ENCODE data around the gene NPBWR2.
A peak's percentile ranks its signal among the peaks of the same experiment; 100 is the strongest.

NPBWR2 gene

DNA sequence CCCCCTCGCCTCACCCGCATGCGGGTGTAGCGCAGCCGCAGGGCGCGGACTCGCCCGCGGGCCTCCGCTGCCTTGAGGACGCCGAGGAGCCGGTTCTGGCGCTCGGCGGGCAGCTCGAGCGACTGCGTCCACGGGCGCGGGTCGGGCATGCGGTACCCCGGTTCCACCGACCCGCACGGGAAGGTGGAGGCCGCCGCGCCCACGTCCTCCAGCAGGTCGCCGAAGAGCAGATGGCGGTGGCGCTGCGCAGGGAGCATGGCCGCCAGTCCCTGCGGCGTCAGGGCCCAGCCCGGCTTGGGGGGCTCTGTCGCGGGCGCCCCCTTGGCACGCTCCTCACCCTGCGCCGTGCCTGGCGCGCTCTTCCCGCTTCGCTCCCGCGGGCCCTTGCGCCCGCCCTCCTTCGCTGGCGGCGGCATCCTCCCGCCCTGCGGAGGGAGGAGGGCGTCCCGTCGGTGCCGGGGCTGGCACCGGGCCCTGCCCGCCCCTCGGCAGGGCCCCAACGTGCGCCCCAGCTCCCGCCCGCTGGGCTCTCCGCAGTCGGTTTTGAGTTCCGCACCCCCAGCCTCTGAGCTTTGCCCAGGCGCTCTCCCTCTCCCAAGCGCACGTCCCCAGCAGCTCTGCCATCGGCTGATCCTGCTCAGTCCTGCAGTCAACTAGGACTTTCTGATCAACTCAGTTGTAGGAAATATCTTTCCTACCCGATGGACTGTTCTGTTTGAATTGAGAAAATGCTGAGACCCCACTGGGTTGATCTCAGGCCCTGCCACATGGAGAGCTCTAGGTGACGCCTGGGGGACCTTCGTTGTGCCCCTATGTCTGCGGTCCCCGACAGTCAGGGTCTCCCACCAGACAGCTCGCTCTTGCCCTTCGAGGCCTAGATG, 23.3 kb downstream of the NPBWR2 start, which contains the start of gene LKAAEAR1:
LKAAEAR1 (minus strand) TSS at position 595 of the 881 bp plus-strand sequence; CDS start at position 416, 179 bp downstream.
- DNase-seq (ENCODE audit: low read depth), result no peak

DNA sequence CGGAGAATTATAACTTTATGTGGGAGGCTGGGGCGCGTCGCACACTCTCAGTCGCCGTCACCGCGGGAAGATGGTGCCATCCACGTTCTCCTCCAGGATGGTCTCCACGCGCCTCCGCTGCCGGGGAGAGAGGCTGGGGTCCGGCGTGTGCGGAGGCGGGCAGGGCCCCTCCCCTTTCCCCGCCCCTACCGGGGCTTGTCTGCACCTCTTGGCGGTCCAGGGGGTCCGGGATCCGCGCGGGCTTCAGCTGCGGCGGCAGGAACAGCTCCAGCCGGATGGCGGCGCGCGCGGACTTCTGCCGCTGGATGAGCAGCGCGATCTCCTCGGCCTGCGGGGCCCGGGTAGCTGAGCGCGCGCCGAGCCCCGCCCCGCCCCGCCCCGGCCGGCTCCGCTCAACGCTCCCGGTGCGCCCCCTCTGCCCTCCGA, 24.0 kb downstream of the NPBWR2 start:
- peak; percentile 54 for DNase-seq (ENCODE audit: low read depth)

DNA sequence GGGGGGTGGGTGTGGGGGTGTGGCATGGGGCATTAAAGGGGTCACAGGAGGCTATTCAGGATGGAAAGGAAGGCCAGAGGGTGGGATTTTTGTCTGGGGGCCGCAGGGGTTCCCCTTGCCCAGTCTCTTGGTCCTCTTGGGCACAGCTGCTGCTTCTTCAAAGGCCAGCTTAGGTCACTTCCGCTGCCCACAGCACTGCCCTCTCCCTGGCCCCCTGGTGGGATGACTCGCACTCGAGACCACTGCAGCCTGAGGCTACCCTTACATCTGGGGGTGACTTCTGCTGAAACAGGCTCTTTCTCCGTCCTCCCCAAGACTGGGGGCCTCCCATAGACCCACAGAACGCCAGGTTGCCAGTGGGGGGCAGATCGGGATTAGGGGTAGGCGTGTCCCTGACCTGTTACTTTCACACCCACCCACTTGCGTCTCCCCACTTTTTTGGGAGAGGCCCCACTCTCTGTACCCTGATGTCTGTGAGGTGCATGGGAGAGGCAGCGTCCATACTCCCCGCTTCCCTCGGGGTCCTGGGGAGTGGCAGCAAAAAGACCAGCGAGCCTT, 24.5 kb downstream of the NPBWR2 start:
- no peak for DNase-seq (ENCODE audit: low read depth)

DNA sequence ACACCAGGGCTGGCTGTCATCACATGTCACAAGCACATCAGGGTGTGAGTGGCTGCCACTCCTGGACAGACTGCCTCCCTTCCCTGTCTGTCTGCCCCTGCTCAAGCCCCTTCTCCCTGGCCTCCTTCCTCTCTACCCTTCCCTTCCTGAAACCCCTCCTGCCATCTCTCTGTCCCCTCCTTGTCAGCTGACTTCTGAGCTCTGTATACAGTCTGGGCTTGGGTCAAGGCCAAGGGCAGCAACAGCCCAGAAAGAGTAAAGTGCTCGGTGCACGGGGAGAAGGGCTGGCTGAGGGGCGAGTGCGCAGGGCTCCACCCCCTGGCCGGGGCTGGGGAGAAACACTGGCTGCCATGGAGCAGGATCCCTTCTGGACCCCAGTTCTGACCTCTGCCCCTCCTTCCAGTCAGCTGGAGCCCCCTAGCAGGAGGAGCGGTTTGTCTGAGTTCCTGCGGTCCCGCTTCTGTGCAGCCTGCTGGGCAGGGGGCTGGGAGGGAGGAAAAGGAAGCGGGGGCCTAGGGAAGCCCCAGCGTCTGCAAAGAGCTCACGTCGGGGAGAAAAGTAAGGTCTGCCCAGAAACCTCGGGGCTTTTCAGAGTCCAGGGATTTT, 25.1 kb downstream of the NPBWR2 start:
- DNase-seq (ENCODE audit: low read depth), result no peak

DNA sequence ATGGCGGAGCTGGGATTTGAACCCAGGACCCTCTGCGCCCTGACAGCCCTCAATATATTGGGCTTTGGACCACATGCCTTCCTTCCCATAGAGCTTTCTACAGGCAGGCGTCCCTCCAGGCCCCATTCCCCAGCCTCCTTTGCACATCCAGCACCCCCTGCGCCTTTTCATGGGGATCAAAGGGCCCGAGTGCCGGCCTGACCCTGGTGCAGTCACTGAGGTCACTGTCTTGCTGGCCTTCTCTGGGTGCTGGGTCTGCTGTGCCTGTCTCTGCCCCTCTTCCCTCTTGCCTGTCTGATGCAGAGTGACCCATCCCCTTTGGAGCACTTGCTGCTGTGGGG, 25.8 kb downstream of the NPBWR2 start:
- DNase-seq (ENCODE audit: low read depth), result no peak

DNA sequence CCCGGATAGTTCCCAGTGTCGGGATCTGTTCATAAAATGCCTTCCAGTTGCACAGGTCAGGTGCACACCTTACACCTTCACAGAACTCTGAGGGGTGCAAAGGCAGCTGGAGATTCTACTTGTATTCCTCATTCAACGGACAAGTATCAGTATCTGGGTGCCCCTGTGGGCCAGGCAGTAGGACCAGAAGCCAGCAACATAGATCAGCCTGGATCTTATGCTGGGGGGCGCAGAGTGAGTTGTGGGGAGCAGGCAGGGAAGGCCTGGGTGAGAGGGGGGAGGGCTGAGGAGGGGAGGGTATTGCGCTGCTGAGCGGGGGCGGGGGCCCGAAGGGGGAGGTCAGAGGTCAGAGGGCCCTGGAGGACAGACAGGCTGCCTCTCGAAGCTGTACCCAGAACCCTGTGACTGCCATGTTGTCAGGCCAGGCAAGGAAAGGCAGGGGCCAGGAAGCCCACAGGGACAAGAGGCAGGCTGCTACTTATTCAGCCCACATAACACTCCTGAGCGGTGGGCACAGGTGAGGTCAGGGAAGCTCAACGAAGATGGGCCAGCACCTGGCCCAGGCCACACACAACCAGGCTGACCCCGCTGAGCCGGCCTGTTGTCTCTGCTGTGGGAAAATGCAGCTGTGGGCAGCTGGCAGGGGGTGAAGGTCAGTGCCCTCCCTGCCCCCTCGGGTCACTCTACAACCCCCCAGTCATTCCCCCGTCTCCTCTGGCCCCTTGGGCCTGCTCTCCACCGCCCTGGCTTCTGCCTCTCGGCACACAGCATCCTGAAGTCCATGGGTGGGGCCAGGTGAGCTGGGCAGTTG, 26.3 kb downstream of the NPBWR2 start:
- DNase-seq (ENCODE audit: low read depth), result no peak

DNA sequence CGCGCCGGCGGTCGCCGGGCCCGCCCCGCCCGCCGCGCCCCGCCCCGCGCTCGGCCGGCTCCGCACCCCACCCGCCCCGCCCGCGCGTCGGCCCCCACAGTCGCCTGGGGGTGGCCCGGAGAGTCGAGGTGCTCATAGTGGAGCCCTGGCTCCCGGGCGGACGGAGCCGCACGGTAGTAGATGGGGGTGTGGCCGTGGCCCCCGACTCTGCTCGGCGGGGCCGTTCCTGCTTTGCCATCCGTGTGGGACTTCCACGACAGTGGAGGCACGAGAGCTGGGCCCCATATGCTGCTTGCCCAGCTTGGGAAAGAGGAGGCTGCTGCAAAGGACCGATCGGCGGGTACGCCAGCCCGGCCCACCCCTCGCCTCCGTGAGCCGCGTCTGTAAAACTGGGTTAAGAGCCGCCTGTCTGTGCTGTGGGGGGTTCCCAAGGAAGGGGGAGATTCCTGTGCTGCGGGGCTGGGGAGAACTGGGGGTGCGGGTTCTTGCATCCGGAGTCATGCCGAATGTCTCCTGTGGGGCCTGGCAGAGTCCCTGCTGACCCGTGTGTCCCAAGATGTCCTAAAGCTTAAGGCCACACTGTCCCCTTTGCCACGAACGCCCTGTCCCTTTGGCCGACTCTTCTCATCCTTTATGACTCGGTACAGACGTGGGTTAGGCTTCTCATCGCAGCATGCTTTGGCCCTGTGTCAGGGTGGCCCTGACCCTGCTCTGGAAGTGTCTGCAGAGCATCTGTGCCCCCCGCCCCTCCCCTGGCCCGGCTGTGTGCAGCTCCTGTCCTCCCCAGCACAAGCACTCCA, 27.2 kb downstream of the NPBWR2 start, which contains the start of gene OPRL1:
OPRL1 (plus strand) TSS at position 70 of the 800 bp plus-strand sequence. CDS start 12,639 bp downstream, outside the sequence.
- DNase-seq (ENCODE audit: low read depth), result peak; percentile 27

DNA sequence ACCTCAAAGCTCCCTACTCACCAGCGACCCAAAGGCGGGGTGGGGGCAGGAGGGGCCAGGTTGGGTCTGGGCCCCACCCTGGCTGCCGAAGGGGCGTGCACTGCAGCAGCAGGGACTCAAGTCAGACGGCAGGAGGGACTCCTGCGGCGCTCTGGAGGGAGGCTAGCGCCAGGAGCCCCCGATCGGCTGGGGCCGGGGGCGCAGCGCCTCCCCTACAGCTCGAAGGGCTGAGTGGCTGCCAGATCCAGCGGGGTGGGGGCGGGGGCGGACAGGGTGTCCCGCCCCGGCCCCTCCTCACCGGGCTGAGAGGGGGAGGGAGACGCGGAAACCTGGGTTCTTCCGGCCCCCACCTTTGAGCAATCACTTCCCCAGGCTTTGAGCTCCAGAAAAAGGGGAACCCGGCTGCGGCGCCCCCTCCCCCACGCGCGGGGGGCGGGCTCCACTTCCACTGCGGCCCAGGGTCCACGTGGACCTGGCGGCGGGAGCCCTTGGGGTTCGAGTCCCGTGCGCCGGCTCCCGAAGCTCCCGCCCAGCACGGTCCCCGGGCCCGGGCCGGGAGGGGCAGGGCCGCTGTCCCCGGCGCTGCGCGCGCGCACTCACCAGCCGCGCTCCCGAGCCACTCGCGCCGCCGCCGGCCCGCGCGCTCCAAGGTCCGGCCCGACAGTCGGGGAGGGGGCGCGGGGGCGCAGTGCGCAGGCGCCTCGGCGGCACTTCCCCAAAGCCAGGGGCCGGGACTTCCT, 27.9 kb downstream of the NPBWR2 start, which contains the start of gene RGS19:
RGS19 (minus strand) TSS at position 246 of the 740 bp plus-strand sequence. CDS start 2,632 bp downstream, outside the sequence.
- peak; percentile 62 for DNase-seq (ENCODE audit: low read depth)

DNA sequence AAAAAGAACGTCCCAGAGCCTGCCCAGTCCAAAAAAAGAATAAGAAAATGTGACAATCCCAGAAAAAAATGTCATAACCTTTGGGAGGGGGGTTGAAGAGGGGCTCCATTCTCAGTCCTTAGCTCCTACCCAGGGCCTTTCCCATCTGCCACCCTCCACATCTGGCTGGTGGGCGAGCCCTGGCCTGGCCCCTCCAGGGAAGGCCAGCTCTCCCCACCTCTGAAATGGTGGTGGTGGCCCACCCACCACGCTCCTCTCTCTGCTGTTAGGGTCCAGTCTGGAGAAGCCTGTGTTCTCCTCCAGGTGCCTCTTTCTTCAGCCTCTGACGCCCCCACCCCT, 28.5 kb downstream of the NPBWR2 start:
- DNase-seq (ENCODE audit: low read depth), result no peak

DNA sequence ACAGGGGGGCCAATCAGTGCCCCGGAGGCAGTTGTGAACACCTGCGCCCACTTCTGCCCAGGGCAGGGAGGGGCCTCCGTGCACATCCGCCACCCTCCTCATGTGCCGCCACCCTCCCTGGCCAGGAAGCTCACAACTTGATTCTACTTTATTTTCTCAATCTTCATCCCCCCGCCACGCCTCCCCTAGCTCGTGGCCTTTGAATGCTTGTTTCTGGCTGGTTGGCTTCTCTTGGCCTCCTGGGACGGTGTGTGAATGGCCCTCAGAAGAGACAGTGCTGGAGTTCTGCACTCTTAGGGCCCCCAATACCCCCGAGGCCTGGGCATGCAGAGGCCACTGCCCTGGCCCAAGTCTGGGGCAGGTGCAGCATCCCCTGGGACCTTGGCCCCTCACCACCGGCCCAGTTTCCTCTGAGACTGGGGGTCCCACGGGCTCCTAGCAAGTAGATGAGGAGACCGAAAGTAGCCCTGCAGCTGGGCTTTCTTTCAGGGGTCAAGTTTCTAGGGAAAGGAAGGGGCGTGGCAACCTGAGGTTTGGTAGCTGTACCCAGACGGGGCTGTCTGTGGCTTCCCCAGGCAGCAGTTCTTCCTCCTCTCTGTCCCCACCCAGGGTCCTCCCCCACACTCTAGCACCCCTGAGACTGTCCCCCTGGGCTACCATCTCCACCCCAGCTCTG, 29.4 kb downstream of the NPBWR2 start:
- DNase-seq (ENCODE audit: low read depth), result peak; percentile 50

DNA sequence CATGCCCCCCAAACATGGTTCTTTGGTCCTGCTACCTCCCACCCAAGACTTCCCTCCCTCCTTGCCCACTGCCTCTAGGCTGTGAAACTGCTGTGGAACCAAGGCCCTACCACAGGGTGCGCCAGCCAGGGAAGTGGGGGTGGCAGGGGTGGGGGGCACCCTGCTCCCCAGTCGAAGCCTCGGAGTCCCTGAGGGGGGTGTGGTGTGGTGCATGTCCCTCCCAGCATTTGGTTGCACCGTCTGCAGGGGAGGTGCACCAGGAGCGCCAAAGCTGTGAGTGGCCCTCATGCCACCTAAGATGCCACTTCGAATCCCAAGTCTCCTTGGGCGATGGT, 29.9 kb downstream of the NPBWR2 start:
- no peak for DNase-seq (ENCODE audit: low read depth)

DNA sequence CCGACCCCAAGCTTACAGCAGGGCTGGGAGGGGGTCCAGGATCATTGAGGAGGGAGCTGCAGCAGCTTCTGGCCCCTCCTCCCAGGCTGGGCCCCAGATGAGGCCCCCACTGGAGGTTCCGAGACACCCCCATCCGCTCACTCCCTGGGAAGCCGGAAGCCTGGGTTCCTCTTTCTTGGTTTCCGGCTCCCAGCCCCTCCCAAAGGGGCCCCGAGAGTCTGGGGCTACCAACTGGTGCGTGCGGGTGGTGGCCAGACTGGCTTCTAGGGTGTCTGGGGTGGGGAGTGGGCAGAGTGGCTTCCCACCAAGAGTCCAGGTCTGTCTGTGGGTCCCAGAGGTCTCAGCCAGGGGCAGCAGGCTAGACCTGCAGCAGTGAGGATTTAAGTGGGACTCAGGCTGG, 30.3 kb downstream of the NPBWR2 start:
- DNase-seq (ENCODE audit: low read depth), result no peak

DNA sequence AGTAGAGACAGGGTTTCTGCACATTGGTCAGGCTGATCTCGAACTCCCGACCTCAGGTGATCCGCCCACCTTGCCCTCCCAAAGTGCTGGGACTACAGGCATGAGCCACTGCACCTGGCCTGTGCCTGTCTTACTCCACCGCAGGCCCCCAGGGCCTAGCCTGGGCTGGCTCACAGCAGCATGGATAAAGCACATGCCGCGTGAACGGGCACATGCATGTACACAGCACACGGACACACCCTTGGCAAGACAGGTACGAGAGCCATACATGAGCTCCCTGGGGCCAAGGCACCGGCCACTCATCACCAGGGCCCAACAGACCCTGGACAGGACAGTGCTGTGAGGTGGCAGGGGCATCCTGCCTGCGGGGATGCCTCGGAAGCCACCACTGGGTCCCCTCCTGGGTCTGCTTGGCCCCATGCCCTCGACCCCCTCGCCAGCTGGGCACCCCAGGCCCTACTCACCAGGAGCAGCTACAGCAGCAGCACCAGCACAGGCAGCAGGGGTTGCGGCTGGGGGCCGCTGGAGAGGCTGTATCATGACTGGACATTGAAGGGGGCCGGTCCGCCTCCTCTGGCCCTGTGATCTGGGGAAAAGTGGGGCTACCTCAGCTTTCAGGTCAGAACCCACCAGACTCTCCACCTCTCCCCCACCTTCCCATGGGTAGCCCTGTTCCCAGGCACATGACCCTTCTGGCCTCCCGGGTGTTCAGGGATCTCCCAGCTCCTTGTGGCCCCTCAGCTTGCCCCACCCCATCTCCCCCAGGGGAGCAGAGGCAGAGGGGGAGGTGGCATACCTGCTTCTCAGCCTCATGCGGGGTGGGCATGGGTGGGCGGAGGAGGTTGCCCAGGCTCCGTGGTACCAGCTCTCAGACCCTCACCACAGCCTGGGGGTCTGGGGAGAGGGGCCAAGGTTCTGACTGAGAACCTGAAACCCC, 31.0 kb downstream of the NPBWR2 start:
- no peak for DNase-seq (ENCODE audit: low read depth)

DNA sequence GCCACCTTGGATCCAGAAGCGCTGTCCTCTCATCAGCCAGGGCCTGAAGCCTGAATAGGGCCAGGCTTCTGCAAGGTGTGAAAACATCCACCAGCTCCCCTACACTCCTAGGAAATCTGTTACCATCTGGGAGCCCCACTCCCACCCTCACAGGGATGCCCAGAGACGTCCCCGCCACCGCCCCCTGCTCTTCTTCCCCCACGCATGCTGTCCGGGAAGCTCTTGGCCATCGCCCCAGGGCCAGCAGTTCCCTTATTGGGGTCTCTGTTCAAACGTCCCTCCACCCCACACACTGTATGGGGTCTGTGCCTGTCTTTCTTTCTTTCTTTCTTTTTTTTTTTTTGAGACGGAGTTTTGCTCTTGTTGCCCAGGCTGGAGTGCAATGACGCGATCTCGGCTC, 31.8 kb downstream of the NPBWR2 start:
- DNase-seq (ENCODE audit: low read depth), result no peak

DNA sequence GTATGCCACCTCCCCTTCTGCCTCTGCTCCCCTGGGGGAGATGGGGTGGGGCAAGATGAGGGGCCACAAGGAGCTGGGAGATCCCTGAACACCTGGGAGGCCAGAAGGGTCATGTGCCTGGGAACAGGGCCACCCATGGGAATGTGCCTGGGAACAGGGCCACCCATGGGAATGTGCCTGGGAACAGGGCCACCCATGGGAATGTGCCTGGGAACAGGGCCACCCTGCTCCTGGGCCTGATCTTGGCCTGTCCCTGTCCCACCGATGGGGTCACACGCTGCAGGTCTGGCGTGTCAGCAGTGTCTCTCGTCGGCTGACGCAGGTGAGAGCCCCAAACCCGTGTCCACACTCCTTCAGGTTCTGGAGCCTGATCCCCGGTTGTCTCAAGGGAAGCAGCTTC, 32.4 kb downstream of the NPBWR2 start:
- no peak for DNase-seq (ENCODE audit: low read depth)

DNA sequence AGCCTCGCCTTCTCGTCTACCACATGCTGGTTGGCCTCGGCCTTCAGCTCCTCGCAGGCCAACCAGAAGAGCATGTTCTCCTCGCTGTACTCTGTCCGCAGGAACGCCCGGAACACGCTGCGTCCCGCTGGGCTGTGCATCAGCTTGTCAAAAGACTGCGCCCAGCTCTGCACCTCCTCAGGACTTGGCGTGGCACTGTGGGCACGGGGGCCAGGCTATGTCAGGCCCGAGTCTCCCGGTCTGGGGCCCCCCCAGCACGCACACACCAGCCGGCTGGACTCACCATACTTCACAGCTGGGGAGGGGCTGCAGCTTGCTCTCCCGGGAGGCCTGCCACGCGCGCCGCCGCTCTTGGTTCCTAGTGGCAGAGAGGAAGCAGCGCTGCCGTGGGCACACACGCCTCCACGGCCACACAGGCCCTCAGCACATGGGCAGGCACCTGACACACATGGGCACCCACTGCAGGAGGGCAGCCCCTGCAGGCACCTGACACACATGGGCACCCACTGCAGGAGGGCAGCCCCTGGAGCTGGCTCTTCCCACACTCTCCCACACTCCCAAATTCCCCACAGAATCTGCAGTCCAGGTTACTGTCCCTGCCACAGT, 33.1 kb downstream of the NPBWR2 start:
- DNase-seq (ENCODE audit: low read depth), result no peak

DNA sequence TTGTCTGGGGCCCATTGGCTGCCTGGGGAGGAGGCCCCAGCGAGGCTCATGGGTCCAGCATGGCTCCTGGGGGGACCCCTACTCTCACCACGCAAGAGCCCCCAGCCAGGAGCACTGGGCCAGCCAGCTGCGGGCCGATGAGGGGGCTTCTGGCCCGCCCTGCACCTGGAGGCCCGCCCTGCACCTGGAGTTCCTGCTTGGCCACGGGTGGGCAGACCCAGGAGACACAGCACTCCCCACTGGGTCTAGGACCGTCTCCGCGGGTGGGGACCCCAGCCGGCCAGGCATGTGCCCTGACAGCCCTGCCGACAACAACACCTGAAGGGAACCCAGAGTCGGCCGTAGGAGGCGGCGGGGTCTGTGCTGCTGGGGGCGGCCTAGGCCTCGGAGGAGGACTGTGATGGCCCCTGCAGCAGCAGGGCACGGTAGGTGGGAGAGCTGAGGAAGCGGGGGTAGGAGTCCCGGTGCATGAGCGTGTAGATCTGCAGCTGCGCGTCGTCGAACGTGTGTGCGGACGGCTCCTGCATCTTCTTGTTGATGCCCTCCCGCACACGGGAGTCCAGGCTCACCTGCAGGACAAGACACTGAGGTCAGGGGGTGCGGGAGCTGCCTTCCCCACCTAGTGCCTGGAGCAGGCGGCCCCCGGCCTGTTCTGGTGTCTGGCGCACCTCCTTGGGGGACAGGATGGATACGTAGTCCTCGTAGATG, 33.7 kb downstream of the NPBWR2 start:
- DNase-seq (ENCODE audit: low read depth), result no peak

DNA sequence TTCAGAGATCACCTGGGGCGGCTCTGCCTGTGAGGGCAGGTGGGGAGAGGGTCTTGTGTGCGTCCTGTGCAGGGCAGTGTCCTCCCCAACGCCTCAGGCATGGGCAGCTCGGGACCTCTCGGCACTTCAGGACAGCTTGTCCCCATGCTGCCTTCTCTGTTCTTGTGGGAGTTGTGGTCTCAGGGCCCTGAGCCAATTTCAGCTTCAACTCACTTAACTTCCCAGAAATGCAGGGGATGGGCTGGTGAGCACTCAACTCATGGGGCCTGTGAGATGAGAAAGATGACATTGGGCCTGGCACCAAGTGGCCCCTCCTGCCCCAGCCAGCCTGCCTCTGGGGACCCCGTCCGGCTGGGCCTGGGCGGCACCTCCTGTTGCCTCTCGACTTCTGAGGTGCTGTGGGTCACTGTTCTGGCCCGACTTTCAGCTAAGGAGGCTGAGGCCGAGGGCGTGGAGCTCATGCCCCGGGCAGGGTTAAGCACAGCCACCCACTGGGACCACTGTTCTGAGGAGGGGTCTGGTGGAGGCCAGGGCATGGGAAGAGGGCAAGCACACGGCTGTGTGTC, 34.8 kb downstream of the NPBWR2 start:
- no peak for DNase-seq (ENCODE audit: low read depth)

Measured in activated T-cell treated with anti-CD3 and anti-CD28 coated beads for 1 hour (primary cell).